ENCODE measurements around the gene GH2. TPM values are rescaled to one million over a fixed set of nuclear protein-coding genes. Genes with fewer than 3 reads are reported as not detected.
"Not testable (repeated sequence)": the region's sequence is repeated elsewhere in the genome, so short reads cannot be mapped to it uniquely, and the experiment has no call there.

Gene GH2
- total and polyA plus RNA-seq, 4 donors: not detected

DNA sequence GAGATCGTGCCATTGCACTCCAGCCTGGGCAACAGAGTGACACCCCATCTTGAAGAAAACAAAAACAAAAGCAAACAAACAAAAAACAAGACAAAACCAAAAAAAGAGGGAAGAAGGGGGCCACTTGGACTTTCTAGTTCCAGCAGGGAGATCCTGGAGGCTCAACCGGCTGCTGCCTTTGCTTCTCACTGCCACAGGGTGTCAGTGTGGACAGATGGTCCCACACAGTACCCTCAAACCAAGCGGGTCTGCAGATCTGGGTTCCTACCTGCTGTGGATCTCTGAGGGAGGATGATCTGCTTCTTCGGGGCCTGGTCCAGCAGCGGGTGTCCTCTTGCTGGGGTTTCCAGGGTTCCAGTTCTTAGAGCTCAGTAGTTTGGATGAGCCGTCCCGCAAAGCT lies 15.1 kb downstream of the GH2 start:
- H3K9ac ChIP-seq (ENCODE audit: low read depth in 1 of 2, low read length in 2 of 2); DNase-seq (ENCODE audit: low spot score); H3K36me3 ChIP-seq (ENCODE audit: control insufficient read depth in 4 of 4, insufficient read depth in 3 of 4, low read depth in 1 of 4, low read length in 3 of 4); H3K27me3 ChIP-seq (ENCODE audit: control insufficient read depth in 4 of 4, insufficient read depth in 4 of 4, low read length in 3 of 4); H3K27ac ChIP-seq (ENCODE audit: low read depth in 1 of 2, low read length in 2 of 2); H3K9me3 ChIP-seq (ENCODE audit: control insufficient read depth in 4 of 4, low read length in 3 of 4); H3K4me1 ChIP-seq (ENCODE audit: control insufficient read depth in 4 of 4, insufficient read depth in 4 of 4, low read length in 3 of 4); H3K4me3 ChIP-seq (ENCODE audit: low read depth in 1 of 3, low read length in 3 of 3): not testable (repeated sequence)
- 74% methylated on average over 7 of the region's 7 CpGs for WGBS

DNA sequence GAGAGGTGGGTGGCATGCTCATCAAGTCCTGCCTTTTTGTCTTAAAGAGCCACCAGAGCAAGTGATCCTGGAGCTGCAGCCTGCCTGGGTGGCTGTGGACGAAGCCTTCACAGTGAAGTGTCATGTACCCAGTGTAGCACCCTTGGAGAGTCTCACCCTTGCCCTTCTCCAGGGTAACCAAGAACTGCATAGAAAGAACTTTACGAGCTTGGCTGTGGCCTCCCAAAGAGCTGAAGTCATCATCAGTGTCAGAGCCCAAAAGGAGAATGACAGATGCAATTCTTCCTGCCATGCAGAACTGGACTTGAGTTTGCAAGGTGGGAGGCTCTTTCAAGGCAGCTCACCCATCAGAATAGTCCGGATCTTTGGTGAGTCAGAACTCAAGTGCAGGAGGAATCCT lies 22.5 kb downstream of the GH2 start:
- TF ChIP-seq YY1 (IDR thresholded peaks at IDR 0.05): no peak
- no peak for TF ChIP-seq NR2F2 (IDR thresholded peaks at IDR 0.05)
- TF ChIP-seq RAD21 (IDR thresholded peaks at IDR 0.05): no peak
- no peak for TF ChIP-seq JUND (IDR thresholded peaks at IDR 0.05)
- TF ChIP-seq, protein P1, sequence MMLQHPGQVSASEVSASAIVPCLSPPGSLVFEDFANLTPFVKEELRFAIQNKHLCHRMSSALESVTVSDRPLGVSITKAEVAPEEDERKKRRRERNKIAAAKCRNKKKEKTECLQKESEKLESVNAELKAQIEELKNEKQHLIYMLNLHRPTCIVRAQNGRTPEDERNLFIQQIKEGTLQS (IDR thresholded peaks at IDR 0.05): no peak
- TF ChIP-seq, protein P2, sequence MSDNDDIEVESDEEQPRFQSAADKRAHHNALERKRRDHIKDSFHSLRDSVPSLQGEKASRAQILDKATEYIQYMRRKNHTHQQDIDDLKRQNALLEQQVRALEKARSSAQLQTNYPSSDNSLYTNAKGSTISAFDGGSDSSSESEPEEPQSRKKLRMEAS (IDR thresholded peaks at IDR 0.05): no peak
- TF ChIP-seq RXRA (IDR thresholded peaks at IDR 0.05): no peak
- TF ChIP-seq SP1 (IDR thresholded peaks at IDR 0.05): no peak
- no peak for TF ChIP-seq HNF4A (conservative IDR thresholded peaks at IDR 0.05)
- TF ChIP-seq GABPA (IDR thresholded peaks at IDR 0.05 in 1 of 2, conservative IDR thresholded peaks at IDR 0.05 in 1 of 2): no peak
- no peak for TF ChIP-seq FOXA2 (IDR thresholded peaks at IDR 0.05)
- TF ChIP-seq, protein P3, sequence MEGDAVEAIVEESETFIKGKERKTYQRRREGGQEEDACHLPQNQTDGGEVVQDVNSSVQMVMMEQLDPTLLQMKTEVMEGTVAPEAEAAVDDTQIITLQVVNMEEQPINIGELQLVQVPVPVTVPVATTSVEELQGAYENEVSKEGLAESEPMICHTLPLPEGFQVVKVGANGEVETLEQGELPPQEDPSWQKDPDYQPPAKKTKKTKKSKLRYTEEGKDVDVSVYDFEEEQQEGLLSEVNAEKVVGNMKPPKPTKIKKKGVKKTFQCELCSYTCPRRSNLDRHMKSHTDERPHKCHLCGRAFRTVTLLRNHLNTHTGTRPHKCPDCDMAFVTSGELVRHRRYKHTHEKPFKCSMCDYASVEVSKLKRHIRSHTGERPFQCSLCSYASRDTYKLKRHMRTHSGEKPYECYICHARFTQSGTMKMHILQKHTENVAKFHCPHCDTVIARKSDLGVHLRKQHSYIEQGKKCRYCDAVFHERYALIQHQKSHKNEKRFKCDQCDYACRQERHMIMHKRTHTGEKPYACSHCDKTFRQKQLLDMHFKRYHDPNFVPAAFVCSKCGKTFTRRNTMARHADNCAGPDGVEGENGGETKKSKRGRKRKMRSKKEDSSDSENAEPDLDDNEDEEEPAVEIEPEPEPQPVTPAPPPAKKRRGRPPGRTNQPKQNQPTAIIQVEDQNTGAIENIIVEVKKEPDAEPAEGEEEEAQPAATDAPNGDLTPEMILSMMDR (IDR thresholded peaks at IDR 0.05; ENCODE audit: low read depth, low read length, missing input control): no peak
- TF ChIP-seq FOXA1 (IDR thresholded peaks at IDR 0.05): no peak
- Histone ChIP-seq H3K36me3 (ENCODE audit: control insufficient read depth in 4 of 4, insufficient read depth in 3 of 4, low read depth in 1 of 4, low read length in 3 of 4) (no peaks in the 10 kb centered on the region), H3K4me3 (ENCODE audit: low read depth in 1 of 3, low read length in 3 of 3) (no peak overlapping the region), H3K9ac (ENCODE audit: low read depth in 1 of 2, low read length in 2 of 2) (no peak overlapping the region), H3K4me1 (ENCODE audit: control insufficient read depth in 4 of 4, insufficient read depth in 4 of 4, low read length in 3 of 4) (no peaks in the 10 kb centered on the region), H3K27me3 (ENCODE audit: control insufficient read depth in 4 of 4, insufficient read depth in 4 of 4, low read length in 3 of 4) (no peaks in the 10 kb centered on the region), H3K27ac (ENCODE audit: low read depth in 1 of 2, low read length in 2 of 2) (no peak overlapping the region), H3K9me3 (ENCODE audit: control insufficient read depth in 4 of 4, low read length in 3 of 4) (no peaks in the 10 kb centered on the region)
- no peak for DNase-seq (ENCODE audit: low spot score)
- 81% methylated on average over 3 of the region's 3 CpGs for WGBS

DNA sequence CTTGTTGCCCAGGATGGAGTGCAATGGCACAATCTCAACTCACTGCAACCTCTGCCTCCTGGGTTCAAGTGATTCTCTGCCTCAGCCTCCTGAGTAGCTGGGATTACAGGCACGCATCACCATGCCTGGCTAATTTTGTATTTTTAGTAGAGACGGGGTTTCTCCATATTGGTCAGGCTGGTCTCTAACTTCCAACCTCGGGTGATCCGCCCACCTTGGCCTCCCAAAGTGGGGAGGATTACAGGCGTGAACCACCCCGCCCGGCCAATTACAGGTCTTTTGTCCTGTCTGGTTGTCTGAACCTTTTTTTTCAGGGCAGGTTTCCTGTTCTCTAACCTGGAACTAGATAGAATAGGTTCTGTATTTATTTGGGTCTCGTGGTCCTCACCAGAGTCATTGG lies 25.3 kb downstream of the GH2 start:
- not testable (repeated sequence) for H3K9me3 ChIP-seq (ENCODE audit: control insufficient read depth in 4 of 4, low read length in 3 of 4); H3K4me1 ChIP-seq (ENCODE audit: control insufficient read depth in 4 of 4, insufficient read depth in 4 of 4, low read length in 3 of 4); H3K4me3 ChIP-seq (ENCODE audit: low read depth in 1 of 3, low read length in 3 of 3); DNase-seq (ENCODE audit: low spot score); H3K36me3 ChIP-seq (ENCODE audit: control insufficient read depth in 4 of 4, insufficient read depth in 3 of 4, low read depth in 1 of 4, low read length in 3 of 4); H3K9ac ChIP-seq (ENCODE audit: low read depth in 1 of 2, low read length in 2 of 2); H3K27me3 ChIP-seq (ENCODE audit: control insufficient read depth in 4 of 4, insufficient read depth in 4 of 4, low read length in 3 of 4); H3K27ac ChIP-seq (ENCODE audit: low read depth in 1 of 2, low read length in 2 of 2)
- WGBS: 92% methylated on average over 8 of the region's 8 CpGs

DNA sequence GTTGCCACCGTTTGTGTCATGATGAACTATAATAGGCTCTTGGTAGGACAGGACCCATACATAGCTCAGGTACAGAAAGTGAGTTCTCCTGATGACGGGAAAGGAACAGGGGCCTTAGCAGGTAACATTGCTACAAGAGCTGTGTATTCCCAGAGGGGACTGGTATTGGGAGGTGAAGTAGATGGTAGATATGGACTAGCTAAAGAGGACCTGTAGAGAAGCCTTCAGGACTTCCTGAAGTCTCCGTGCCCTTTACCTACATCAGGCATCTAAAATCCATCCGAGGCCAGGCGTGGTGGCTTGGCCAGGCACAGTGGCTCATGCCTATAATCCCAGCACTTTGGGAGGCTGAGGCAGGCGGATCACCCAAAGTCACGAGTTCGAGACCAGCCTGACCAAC lies 26.6 kb downstream of the GH2 start:
- no peaks in the 10 kb centered on the region for H3K36me3 ChIP-seq (ENCODE audit: control insufficient read depth in 4 of 4, insufficient read depth in 3 of 4, low read depth in 1 of 4, low read length in 3 of 4)
- no peak for DNase-seq (ENCODE audit: low spot score)

More for the DNA sequence above, 26.6 kb downstream of the GH2 start:
- no peak overlapping the region for H3K4me3 ChIP-seq (ENCODE audit: low read depth in 1 of 3, low read length in 3 of 3)
- 90% methylated on average over 8 of the region's 8 CpGs for WGBS
- H3K9me3 ChIP-seq (ENCODE audit: control insufficient read depth in 4 of 4, low read length in 3 of 4): no peaks in the 10 kb centered on the region
- TF ChIP-seq SP1 (IDR thresholded peaks at IDR 0.05) (no peak), HNF4G (IDR thresholded peaks at IDR 0.05) (no peak), RXRA (IDR thresholded peaks at IDR 0.05) (no peak), GABPA (IDR thresholded peaks at IDR 0.05 in 1 of 2, conservative IDR thresholded peaks at IDR 0.05 in 1 of 2) (no peak), EGR1 (IDR thresholded peaks at IDR 0.05; ENCODE audit: low read depth in 2 of 2) (no peak), TAF1 (conservative IDR thresholded peaks at IDR 0.05) (no peak)
- H3K27me3 ChIP-seq (ENCODE audit: control insufficient read depth in 4 of 4, insufficient read depth in 4 of 4, low read length in 3 of 4): no peaks in the 10 kb centered on the region
- H3K4me1 ChIP-seq (ENCODE audit: control insufficient read depth in 4 of 4, insufficient read depth in 4 of 4, low read length in 3 of 4): no peaks in the 10 kb centered on the region
- H3K9ac ChIP-seq (ENCODE audit: low read depth in 1 of 2, low read length in 2 of 2): no peak overlapping the region
- H3K27ac ChIP-seq (ENCODE audit: low read depth in 1 of 2, low read length in 2 of 2): no peak overlapping the region

Data from liver (tissue), 9 donors.